Panc1 (cell line): ENCODE data around the gene CCL25. TPM values are rescaled to one million over a fixed set of nuclear protein-coding genes. Genes with fewer than 3 reads are reported as not detected.

Experiments
- ATAC-seq: fragments of 200-7000 bp; cut with Tn5 transposase; 2 replicates; pipeline ENCODE4 v1.9.1; 2020; ENCODE audit warnings: mild to moderate bottlenecking, moderate library complexity
- BruUV-seq: library from RNA; stranded (reverse); fragments of 400-500 nt; replicated peaks from 2 replicates; lab custom pipeline; 2021; lab: Mats Ljungman, UMichigan
- CTCF ChIA-PET: fragments of 300-600 bp; sonication (Branson Sonifier 250); formaldehyde crosslinking; loops from one replicate; lab custom pipeline; 2022; ENCODE audit warnings: antibody characterized with exemption; lab: Charles Lee
- POLR2A ChIA-PET: fragments of 300-600 bp; sonication (Branson Sonifier 250); formaldehyde crosslinking; loops from one replicate; lab custom pipeline; 2022; ENCODE audit warnings: antibody characterized with exemption; lab: Charles Lee
- DNase-seq: peaks from one replicate; pipeline ENCODE4 v3.0.0-alpha.2; 2010; ENCODE audit warnings: low read depth, low spot score
- H3K27ac ChIP-seq: 2 replicates; pipeline ENCODE4 v1.5.1; 2011; ENCODE audit warnings: mild to moderate bottlenecking, low read length, inconsistent platforms
- H3K27me3 ChIP-seq: fragments of 200-500 bp; sonication (Bioruptor generic); 2 replicates; pipeline ENCODE4 v1.6.0; 2014; ENCODE audit warnings: low read length, inconsistent platforms; ENCODE audit not compliant: control insufficient read depth, insufficient read depth
- H3K36me3 ChIP-seq: fragments of 200-500 bp; sonication (Bioruptor generic); 2 replicates; pipeline ENCODE4 v1.5.1; 2014; ENCODE audit warnings: inconsistent platforms, mild to moderate bottlenecking, low read length, moderate library complexity; ENCODE audit not compliant: control insufficient read depth, insufficient read depth
- H3K4me1 ChIP-seq: 2 replicates; pipeline ENCODE4 v1.5.1; 2011; ENCODE audit warnings: inconsistent platforms, mild to moderate bottlenecking, low read length, moderate library complexity; ENCODE audit not compliant: control insufficient read depth, insufficient read depth
- H3K4me3 ChIP-seq, 2 experiments: 2 replicates each; pipeline ENCODE4 v1.5.1; 2011 to 2012; ENCODE audit warnings: low read depth in 2 of 2, low read length in 2 of 2, mild to moderate bottlenecking in 2 of 2, inconsistent platforms in 1 of 2, moderate library complexity in 1 of 2
- H3K9me3 ChIP-seq: fragments of 200-500 bp; sonication (Bioruptor generic); 2 replicates; pipeline ENCODE4 v1.5.1; 2014; ENCODE audit warnings: low read depth, mild to moderate bottlenecking, inconsistent platforms, low read length, moderate library complexity; ENCODE audit not compliant: control insufficient read depth, insufficient read depth
- CTCF ChIP-seq: fragments of 450-650 bp; IDR thresholded peaks from 2 replicates; pipeline ENCODE4 v1.5.1; 2017; ENCODE audit warnings: mild to moderate bottlenecking
- POLR2AphosphoS5 ChIP-seq: IDR thresholded peaks from 2 replicates; pipeline ENCODE4 v1.6.1; 2012; ENCODE audit warnings: mild to moderate bottlenecking, low read depth, low read length, moderate library complexity
- SIN3A ChIP-seq: IDR thresholded peaks from 2 replicates; pipeline ENCODE4 v1.6.1; 2012; ENCODE audit warnings: low read depth, mild to moderate bottlenecking, low read length, moderate library complexity, borderline replicate concordance; ENCODE audit not compliant: insufficient read depth
- TCF7L2 ChIP-seq: IDR thresholded peaks from 2 replicates; pipeline ENCODE4 v1.6.1; 2011; ENCODE audit warnings: mild to moderate bottlenecking, low read depth, low read length, inconsistent platforms
- in situ Hi-C: cut with HindIII; loops from 2 replicates; pipeline ENCODE4 v1.10.0; 2016; ENCODE audit warnings: low sequenced_read_pairs, low pct_unique_long_range_greater_than_20kb
- intact Hi-C: fragments of 100-400 bp; cut with micrococcal nuclease; formaldehyde crosslinking; loops from one replicate; pipeline ENCODE4 v1.10.0; 2022; ENCODE audit not compliant: unreplicated experiment
- total RNA-seq: library from RNA; stranded (reverse); gene quantifications from one replicate; pipeline ENCODE4 v1.2.1, GENCODE V29; 2021; ENCODE audit not compliant: unreplicated experiment
- TF ChIP-seq, protein P1 (sequence below), 2 experiments: IDR thresholded peaks; 2 replicates each; pipeline ENCODE4 v1.6.1; 2011 to 2012; ENCODE audit warnings: low read depth in 2 of 2, control low read depth in 1 of 2, low read length in 1 of 2, mild to moderate bottlenecking in 1 of 2, moderate library complexity in 1 of 2; ENCODE audit not compliant: insufficient read depth in 1 of 2

The CCL25 gene
- total RNA-seq, 1 experiment from 2014 or later = not detected

DNA sequence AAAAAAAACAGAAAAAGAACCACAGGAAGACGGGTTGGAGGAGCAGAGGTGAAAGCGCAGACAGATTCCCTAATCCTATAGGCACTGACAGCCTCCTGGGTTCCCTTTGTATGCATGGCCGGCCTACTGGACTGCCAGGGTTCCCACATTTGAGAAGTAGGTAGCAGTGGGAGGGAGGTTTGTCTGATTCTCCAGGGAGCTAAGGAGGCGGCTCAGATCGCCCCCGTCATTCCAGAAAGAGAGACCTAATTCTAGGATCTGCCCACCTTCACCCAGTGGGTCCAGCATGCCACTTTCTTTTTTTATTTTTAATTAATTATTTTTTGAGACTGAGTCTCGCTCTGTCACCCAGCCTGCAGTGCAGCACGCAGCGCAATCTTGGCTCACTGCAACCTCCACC lies 9.7 kb upstream of the CCL25 start:
- POLR2A ChIA-PET = no interaction called here
- TF ChIP-seq CTCF = no peak
- TF ChIP-seq TCF7L2 = no peak
- TF ChIP-seq, protein P1, sequence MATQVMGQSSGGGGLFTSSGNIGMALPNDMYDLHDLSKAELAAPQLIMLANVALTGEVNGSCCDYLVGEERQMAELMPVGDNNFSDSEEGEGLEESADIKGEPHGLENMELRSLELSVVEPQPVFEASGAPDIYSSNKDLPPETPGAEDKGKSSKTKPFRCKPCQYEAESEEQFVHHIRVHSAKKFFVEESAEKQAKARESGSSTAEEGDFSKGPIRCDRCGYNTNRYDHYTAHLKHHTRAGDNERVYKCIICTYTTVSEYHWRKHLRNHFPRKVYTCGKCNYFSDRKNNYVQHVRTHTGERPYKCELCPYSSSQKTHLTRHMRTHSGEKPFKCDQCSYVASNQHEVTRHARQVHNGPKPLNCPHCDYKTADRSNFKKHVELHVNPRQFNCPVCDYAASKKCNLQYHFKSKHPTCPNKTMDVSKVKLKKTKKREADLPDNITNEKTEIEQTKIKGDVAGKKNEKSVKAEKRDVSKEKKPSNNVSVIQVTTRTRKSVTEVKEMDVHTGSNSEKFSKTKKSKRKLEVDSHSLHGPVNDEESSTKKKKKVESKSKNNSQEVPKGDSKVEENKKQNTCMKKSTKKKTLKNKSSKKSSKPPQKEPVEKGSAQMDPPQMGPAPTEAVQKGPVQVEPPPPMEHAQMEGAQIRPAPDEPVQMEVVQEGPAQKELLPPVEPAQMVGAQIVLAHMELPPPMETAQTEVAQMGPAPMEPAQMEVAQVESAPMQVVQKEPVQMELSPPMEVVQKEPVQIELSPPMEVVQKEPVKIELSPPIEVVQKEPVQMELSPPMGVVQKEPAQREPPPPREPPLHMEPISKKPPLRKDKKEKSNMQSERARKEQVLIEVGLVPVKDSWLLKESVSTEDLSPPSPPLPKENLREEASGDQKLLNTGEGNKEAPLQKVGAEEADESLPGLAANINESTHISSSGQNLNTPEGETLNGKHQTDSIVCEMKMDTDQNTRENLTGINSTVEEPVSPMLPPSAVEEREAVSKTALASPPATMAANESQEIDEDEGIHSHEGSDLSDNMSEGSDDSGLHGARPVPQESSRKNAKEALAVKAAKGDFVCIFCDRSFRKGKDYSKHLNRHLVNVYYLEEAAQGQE (IDR thresholded peaks at IDR 0.05; ENCODE audit: insufficient read depth in 1 of 2, low read depth in 2 of 2, low read length in 1 of 2) = no peak
- TF ChIP-seq POLR2AphosphoS5 = no peak
- TF ChIP-seq SIN3A = no peak

DNA sequence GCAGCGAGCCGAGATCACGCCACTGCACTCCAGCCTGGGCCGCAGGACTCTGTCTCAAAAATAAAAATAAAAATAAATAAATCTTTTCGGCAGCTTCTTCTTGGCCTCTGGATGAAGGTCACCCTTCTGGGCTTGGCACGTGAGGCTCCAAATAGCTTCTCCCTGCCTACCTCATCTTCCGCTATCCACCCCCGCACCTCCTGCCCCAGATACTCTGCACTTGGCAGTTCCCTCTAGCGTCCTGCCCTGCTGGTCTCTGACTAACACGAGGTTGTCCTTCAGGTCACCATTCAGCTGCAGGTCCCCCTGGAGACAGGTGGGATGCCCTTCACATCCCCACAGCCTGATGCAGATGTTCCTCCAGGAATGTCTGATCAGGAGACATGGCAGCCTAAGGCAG lies 8.5 kb upstream of the CCL25 start:
- no peak for DNase-seq
- Histone ChIP-seq H3K4me1 (no peaks in the 10 kb centered on the region), H3K27ac (no peak overlapping the region), H3K27me3 (no peaks in the 10 kb centered on the region), H3K4me3 (no peak overlapping the region), H3K36me3 (no peaks in the 10 kb centered on the region), H3K9me3 (no peaks in the 10 kb centered on the region)
- ChIA-PET POLR2A (no interaction called here), CTCF (interaction anchor here (0.6 kb wide), 1 partner anchor 1180 kb away, joined by 6 read pairs; no protein-coding TSS in a partner anchor)
- BruUV-seq = no TSS peak
- intact Hi-C loops = no loop called here
- TF ChIP-seq POLR2AphosphoS5 (no peak), TCF7L2 (no peak), CTCF (no peak), SIN3A (no peak)
- TF ChIP-seq, protein P1 (IDR thresholded peaks at IDR 0.05; ENCODE audit: insufficient read depth in 1 of 2, low read depth in 2 of 2, low read length in 1 of 2) = no peak
- ATAC-seq = no peak
- in situ Hi-C loops = no loop called here

More for the DNA sequence above, 9.7 kb upstream of the CCL25 start:
- CTCF ChIA-PET = no interaction called here
- H3K4me3 ChIP-seq = no peak overlapping the region
- in situ Hi-C loops = no loop called here
- intact Hi-C loops = no loop called here
- no peaks in the 10 kb centered on the region for H3K36me3 ChIP-seq
- no peaks in the 10 kb centered on the region for H3K9me3 ChIP-seq
- no TSS peak for BruUV-seq
- H3K4me1 ChIP-seq = no peaks in the 10 kb centered on the region
- ATAC-seq (no peak), DNase-seq (no peak)
- no peak overlapping the region for H3K27ac ChIP-seq
- no peaks in the 10 kb centered on the region for H3K27me3 ChIP-seq
